GM10266 (cell line): ENCODE data around the gene DHRS13.
A peak's percentile ranks its signal among the peaks of the same experiment; 100 is the strongest.

Experiments used
- DNase-seq: peaks from one replicate; pipeline ENCODE4 v3.0.0; 2012; ENCODE audit errors: extremely low spot score
- TF ChIP-seq, protein P1 (sequence below): IDR thresholded peaks from 2 replicates; pipeline ENCODE4 v1.5.1; 2012; ENCODE audit warnings: mild to moderate bottlenecking, low read depth; ENCODE audit not compliant: control insufficient read depth, insufficient read depth; ENCODE audit errors: missing control alignments

DHRS13 gene

DNA sequence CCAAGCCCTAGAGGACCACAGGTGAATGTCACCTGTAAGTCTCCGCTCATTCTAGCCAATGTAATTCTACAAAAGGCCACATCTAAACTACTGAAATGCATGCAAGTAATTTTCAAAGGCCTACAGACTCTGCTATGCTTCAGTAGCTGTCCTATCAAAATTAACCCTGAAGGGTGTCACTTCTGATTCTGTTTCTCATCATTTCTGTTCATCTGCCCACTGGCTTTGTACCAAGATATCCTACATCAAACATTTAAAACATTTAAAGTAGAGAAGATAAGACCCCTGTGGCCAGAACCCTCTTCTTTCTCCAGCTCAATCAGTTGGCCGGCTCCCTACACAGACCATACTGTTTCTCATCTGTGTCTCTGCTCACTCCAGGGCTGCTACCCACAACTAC lies 26.9 kb upstream of the DHRS13 start:
- TF ChIP-seq, protein P1, sequence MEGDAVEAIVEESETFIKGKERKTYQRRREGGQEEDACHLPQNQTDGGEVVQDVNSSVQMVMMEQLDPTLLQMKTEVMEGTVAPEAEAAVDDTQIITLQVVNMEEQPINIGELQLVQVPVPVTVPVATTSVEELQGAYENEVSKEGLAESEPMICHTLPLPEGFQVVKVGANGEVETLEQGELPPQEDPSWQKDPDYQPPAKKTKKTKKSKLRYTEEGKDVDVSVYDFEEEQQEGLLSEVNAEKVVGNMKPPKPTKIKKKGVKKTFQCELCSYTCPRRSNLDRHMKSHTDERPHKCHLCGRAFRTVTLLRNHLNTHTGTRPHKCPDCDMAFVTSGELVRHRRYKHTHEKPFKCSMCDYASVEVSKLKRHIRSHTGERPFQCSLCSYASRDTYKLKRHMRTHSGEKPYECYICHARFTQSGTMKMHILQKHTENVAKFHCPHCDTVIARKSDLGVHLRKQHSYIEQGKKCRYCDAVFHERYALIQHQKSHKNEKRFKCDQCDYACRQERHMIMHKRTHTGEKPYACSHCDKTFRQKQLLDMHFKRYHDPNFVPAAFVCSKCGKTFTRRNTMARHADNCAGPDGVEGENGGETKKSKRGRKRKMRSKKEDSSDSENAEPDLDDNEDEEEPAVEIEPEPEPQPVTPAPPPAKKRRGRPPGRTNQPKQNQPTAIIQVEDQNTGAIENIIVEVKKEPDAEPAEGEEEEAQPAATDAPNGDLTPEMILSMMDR = no peak
- no peak for DNase-seq

GRCh38 chr17:28928061-28928460 lies 25.2 kb upstream of the DHRS13 start:
- DNase-seq = no peak
- TF ChIP-seq, protein P1 = no peak

- no peak for DNase-seq
- TF ChIP-seq, protein P1 = no peak
Observed at GRCh38 chr17:28926786-28927185, 23.9 kb upstream of the DHRS13 start.

DNA sequence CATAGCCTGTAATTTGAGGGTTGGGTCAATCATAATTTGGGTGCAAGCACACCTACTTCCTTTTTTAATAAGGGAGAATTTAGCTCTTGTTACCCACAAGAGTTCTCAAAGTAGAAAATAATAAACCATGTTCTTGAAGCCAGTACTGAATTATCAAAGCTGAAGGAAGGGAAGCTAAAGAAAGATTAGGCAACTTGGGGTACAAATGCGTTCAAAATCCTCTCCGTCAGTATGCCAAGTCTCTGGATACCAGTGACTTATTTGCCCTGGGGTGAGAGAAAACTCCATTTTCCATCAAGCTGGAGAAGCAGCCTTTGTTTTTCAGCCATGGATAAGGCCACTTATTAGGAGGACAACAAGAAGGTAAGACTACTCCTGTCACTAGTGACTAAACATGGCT lies 23.5 kb upstream of the DHRS13 start:
- TF ChIP-seq, protein P1 = no peak

GRCh38 chr17:28925912-28926365 lies 23.1 kb upstream of the DHRS13 start:
- peak; percentile 50 for DNase-seq
- TF ChIP-seq, protein P1 = no peak

More for the DNA sequence above, 23.5 kb upstream of the DHRS13 start:
- no peak for DNase-seq

DNA sequence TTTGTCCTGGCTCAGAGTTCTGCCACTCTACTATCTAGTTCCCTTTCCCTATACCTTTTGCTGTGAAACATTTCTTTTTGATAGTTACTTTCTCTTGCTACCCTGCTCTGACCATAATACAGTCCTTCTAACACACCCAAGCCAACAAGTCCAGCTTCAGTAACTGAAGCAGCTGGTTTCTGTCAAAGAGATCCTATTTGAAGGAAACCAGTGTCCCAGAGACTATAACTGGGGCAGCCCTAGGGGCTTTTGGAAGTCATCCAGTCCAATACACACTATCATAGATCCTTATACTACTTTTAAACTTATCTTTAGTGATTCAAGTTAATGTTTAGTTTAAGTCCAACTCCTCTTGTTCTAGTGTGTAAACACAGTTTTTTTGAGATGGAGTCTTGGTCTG lies 17.3 kb upstream of the DHRS13 start:
- DNase-seq = no peak
- TF ChIP-seq, protein P1 = no peak

DNA sequence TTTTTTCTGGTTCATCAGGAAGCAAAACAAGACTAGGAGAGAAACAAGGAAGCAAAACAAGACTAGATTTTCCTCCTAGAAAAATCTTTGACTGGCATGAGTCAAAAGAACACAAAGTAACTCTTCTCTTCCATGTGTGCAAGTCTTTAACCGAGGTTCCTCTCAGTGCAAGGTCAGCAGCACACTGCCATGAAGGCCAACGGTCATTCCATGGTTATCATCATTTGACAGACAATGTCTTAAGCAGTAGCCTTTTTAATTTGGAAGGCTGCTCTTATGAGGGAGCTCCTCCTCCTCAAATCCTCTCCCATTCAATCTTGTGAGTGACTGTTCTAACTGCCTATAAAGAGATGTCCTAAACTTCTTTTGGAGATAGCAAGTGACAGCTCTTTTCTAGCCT lies 15.4 kb upstream of the DHRS13 start:
- TF ChIP-seq, protein P1 = no peak
- no peak for DNase-seq

- no peak for DNase-seq
- TF ChIP-seq, protein P1 = no peak
Observed at GRCh38 chr17:28917465-28917864, 14.6 kb upstream of the DHRS13 start.
